Measurements from ENCODE around the gene ADAMTS16.

The ADAMTS16 gene

GRCh38 chr5:5159282-5160103, 19.4 kb downstream of the ADAMTS16 start:
- no peak overlapping the region for H3K4me3 ChIP-seq (ENCODE audit: low read length)
- no peaks in the 10 kb centered on the region for H3K27me3 ChIP-seq (replicated peaks; ENCODE audit: insufficient read depth, low read length)
- TF ChIP-seq EZH2 (optimal IDR thresholded peaks at IDR 0.05; ENCODE audit: low read depth, low read length): no peak
- TF ChIP-seq EZH2phosphoT487 (IDR thresholded peaks at IDR 0.05; ENCODE audit: low read length): no peak
- no peak for TF ChIP-seq CTCF (IDR thresholded peaks at IDR 0.05; ENCODE audit: low read length)
- H4K20me1 ChIP-seq (ENCODE audit: insufficient read depth, low read length): no peaks in the 10 kb centered on the region
- no peaks in the 10 kb centered on the region for H3F3A ChIP-seq (ENCODE audit: insufficient read depth, low read length)
- no peak for DNase-seq
- H3K36me3 ChIP-seq (replicated peaks; ENCODE audit: insufficient read depth, low read length): no peaks in the 10 kb centered on the region
- no peaks in the 10 kb centered on the region for H3K79me2 ChIP-seq (ENCODE audit: low read length)
- H2AFZ ChIP-seq (ENCODE audit: low read length): no peak overlapping the region
- no peaks in the 10 kb centered on the region for H3K9me3 ChIP-seq (replicated peaks; ENCODE audit: insufficient read depth, low read length)
- H3K27ac ChIP-seq (ENCODE audit: low read length): no peak overlapping the region
- H3K9ac ChIP-seq (ENCODE audit: low read length): no peak overlapping the region
- no peak overlapping the region for H3K4me2 ChIP-seq (ENCODE audit: low read depth, low read length)
- no peaks in the 10 kb centered on the region for H3K4me1 ChIP-seq (ENCODE audit: low read length)
- H3K9me2 ChIP-seq (replicated peaks; ENCODE audit: insufficient read depth, low read length): no peaks in the 10 kb centered on the region

GRCh38 chr5:5164163-5164562, 24.0 kb downstream of the ADAMTS16 start:
- H3K9me2 ChIP-seq (replicated peaks; ENCODE audit: insufficient read depth, low read length): no peaks in the 10 kb centered on the region
- no peaks in the 10 kb centered on the region for H3K4me1 ChIP-seq (ENCODE audit: low read length)
- no peaks in the 10 kb centered on the region for H3K9me3 ChIP-seq (replicated peaks; ENCODE audit: insufficient read depth, low read length)
- no peaks in the 10 kb centered on the region for H3F3A ChIP-seq (ENCODE audit: insufficient read depth, low read length)
- H3K27ac ChIP-seq (ENCODE audit: low read length): no peak overlapping the region
- no peaks in the 10 kb centered on the region for H3K36me3 ChIP-seq (replicated peaks; ENCODE audit: insufficient read depth, low read length)
- no peak overlapping the region for H3K9ac ChIP-seq (ENCODE audit: low read length)
- no peaks in the 10 kb centered on the region for H4K20me1 ChIP-seq (ENCODE audit: insufficient read depth, low read length)
- peak; percentile 16 for DNase-seq
- H3K79me2 ChIP-seq (ENCODE audit: low read length): no peaks in the 10 kb centered on the region
- no peak overlapping the region for H3K4me3 ChIP-seq (ENCODE audit: low read length)
- no peak overlapping the region for H2AFZ ChIP-seq (ENCODE audit: low read length)
- H3K4me2 ChIP-seq (ENCODE audit: low read depth, low read length): no peak overlapping the region
- no peaks in the 10 kb centered on the region for H3K27me3 ChIP-seq (replicated peaks; ENCODE audit: insufficient read depth, low read length)
- TF ChIP-seq EZH2 (optimal IDR thresholded peaks at IDR 0.05; ENCODE audit: low read depth, low read length) (no peak), CTCF (IDR thresholded peaks at IDR 0.05; ENCODE audit: low read length) (no peak), EZH2phosphoT487 (IDR thresholded peaks at IDR 0.05; ENCODE audit: low read length) (no peak)

- no peak overlapping the region for H3K4me2 ChIP-seq (ENCODE audit: low read depth, low read length)
- H3K79me2 ChIP-seq (ENCODE audit: low read length): no peaks in the 10 kb centered on the region
- no peaks in the 10 kb centered on the region for H3F3A ChIP-seq (ENCODE audit: insufficient read depth, low read length)
- H3K27me3 ChIP-seq (replicated peaks; ENCODE audit: insufficient read depth, low read length): no peaks in the 10 kb centered on the region
- no peak overlapping the region for H3K9ac ChIP-seq (ENCODE audit: low read length)
- H3K36me3 ChIP-seq (replicated peaks; ENCODE audit: insufficient read depth, low read length): no peaks in the 10 kb centered on the region
- H2AFZ ChIP-seq (ENCODE audit: low read length): no peak overlapping the region
- DNase-seq: no peak
- H3K4me3 ChIP-seq (ENCODE audit: low read length): no peak overlapping the region
- no peaks in the 10 kb centered on the region for H4K20me1 ChIP-seq (ENCODE audit: insufficient read depth, low read length)
- no peak for TF ChIP-seq EZH2 (optimal IDR thresholded peaks at IDR 0.05; ENCODE audit: low read depth, low read length)
- no peak for TF ChIP-seq CTCF (IDR thresholded peaks at IDR 0.05; ENCODE audit: low read length)
- no peak for TF ChIP-seq EZH2phosphoT487 (IDR thresholded peaks at IDR 0.05; ENCODE audit: low read length)
- H3K9me2 ChIP-seq (replicated peaks; ENCODE audit: insufficient read depth, low read length): no peaks in the 10 kb centered on the region
- no peak overlapping the region for H3K27ac ChIP-seq (ENCODE audit: low read length)
- H3K9me3 ChIP-seq (replicated peaks; ENCODE audit: insufficient read depth, low read length): no peaks in the 10 kb centered on the region
- H3K4me1 ChIP-seq (ENCODE audit: low read length): no peaks in the 10 kb centered on the region
Observed at GRCh38 chr5:5165541-5166002, 25.4 kb downstream of the ADAMTS16 start.

Data from MM.1S (cell line).